Gastroesophageal sphincter (tissue), 3 donors: ENCODE results near the gene FBXL16.

Source experiments
- EP300 ChIP-seq: sonication (generic); formaldehyde crosslinking; IDR thresholded peaks from one replicate; pipeline ENCODE4 v1.6.1; 2017; ENCODE audit warnings: antibody characterized with exemption, mild to moderate bottlenecking
- TF ChIP-seq, protein P1 (sequence below), 4 experiments: fragments of 200-600 bp in 2 of 4; fragments of 450-650 bp in 2 of 4; sonication (generic) in 1 of 4; IDR thresholded peaks; one replicate each; pipeline ENCODE4 v1.5.1; 2017 to 2019; ENCODE audit warnings: antibody characterized with exemption in 4 of 4, mild to moderate bottlenecking in 2 of 4, moderate library complexity in 2 of 4

DNA sequence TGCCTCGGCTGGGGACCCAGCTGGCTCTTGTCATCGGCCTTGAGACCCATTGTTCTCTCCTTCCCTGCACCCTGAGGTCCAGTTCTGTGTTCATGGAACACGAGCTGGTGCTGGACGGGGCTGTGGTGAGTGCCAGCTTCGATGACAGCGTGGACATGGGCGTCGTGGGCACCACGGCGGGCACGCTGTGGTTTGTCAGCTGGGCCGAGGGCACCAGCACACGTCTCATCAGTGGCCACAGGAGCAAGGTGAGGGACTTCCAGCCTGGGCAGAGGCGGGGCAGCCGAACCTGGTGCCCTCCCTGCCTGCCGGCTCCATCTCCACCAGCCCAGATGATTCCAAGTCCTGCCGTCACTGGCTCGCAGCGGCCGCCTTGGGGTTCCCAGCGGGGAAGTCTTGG is 43.0 kb downstream of the FBXL16 start:
- TF ChIP-seq EP300: no peak
- TF ChIP-seq, protein P1, sequence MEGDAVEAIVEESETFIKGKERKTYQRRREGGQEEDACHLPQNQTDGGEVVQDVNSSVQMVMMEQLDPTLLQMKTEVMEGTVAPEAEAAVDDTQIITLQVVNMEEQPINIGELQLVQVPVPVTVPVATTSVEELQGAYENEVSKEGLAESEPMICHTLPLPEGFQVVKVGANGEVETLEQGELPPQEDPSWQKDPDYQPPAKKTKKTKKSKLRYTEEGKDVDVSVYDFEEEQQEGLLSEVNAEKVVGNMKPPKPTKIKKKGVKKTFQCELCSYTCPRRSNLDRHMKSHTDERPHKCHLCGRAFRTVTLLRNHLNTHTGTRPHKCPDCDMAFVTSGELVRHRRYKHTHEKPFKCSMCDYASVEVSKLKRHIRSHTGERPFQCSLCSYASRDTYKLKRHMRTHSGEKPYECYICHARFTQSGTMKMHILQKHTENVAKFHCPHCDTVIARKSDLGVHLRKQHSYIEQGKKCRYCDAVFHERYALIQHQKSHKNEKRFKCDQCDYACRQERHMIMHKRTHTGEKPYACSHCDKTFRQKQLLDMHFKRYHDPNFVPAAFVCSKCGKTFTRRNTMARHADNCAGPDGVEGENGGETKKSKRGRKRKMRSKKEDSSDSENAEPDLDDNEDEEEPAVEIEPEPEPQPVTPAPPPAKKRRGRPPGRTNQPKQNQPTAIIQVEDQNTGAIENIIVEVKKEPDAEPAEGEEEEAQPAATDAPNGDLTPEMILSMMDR (IDR thresholded peaks at IDR 0.05): no peak
